NCI-H2107 treated with DMSO at 0.1 percent for 48 hours (cell line): ENCODE data around the gene RSRC1.
"Not testable (repeated sequence)": the region's sequence is repeated elsewhere in the genome, so short reads cannot be mapped to it uniquely, and the experiment has no call there.

ENCODE experiments used
- DNase-seq: peaks from one replicate; lab custom pipeline; 2025; ENCODE audit not compliant: unreplicated experiment; lab: John Stamatoyannopoulos, UW

The RSRC1 gene

DNA sequence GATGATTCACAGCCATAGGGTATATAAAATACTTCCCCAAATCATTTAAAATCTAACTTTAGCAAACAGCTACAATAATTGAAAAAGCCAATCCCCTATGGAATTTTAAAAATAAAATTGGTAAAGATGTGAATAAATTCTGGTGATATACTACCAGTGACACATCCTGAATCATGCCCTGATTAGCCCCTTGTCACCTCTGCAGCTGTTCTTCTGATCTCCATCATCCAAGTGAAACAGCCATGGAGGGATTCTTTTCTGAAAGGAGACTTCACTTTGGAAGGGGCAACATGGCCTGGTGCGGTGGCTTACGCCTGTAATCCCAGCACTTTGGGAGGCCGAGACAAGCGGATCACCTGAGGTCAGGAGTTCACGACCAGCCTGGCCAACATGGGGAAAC lies 345.5 kb downstream of the RSRC1 start:
- DNase-seq: no peak

DNA sequence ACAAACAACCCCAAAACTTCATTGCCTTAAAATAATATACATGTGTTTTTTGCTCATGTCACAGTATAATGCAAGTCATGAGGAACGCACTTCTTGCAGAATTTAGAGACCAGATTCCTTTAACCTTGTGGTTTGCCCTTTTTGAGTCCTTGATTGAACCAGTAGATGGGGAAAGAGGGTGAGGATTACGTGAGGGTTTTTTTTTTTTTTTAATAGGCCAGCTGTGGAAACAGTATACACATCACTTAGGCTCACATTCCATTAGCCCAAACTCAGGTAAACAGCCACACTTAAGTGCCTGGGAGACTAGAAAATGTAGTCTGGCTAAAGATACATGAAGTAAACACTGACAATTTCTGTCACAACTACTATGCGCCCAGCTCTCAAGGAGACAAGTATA lies 346.2 kb downstream of the RSRC1 start:
- peak; percentile 67 for DNase-seq

DNA sequence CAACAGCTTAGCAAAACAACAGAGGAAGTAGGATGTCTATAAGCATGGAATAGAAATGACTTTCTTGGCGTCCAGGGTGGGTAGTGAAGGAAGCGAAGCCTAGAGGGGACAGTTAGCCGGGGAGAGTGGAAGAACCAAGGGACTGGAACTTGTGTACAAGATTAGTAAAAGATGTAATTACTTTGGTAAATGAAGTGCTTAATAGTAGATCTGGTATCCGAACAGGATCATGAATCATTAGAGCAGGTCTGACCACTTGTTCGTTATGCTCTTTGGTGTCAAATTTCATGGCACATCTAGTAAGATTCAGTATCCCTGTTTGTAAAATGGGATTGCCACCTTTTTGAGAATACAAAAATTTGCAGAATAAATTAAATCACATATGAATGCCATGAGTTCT lies 348.6 kb downstream of the RSRC1 start:
- peak; percentile 54 for DNase-seq

DNA sequence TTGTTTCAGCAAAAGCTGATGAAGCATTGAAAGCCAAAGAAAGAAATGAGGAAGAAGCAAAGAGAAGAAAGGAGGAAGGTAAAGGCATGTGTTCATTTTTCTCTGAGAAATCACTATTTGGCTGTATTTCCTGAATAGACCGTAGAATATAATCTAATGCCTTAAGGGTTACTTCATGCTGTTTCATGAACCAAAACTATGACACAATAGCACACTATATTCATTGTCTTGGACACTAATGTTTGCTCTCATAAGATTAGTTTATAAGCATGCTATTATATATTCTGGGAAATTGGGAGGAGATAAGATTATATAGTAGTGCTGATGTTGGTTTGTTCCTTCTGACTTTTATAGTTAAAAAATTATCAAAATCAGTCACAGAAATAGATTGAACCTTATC lies 351.0 kb downstream of the RSRC1 start:
- no peak for DNase-seq

DNA sequence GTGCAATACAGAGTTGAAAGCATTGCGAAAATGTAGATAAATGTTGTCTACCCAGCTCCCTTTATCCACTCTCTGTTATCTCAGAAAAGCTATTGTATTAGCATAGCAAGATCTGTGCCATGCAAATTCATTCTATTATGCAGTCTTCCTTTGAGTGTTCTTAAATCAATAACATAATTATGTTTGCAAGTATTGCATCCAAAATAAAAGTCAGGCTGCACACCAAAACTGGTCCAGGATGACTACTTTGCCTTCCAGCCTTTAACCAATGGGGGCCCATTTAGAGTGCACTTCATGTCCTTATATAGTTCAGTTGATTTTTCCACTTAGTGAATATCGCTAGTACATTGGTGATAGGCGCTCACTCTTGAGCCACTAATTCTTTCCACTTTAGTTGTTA lies 353.7 kb downstream of the RSRC1 start:
- DNase-seq: peak; percentile 47

DNA sequence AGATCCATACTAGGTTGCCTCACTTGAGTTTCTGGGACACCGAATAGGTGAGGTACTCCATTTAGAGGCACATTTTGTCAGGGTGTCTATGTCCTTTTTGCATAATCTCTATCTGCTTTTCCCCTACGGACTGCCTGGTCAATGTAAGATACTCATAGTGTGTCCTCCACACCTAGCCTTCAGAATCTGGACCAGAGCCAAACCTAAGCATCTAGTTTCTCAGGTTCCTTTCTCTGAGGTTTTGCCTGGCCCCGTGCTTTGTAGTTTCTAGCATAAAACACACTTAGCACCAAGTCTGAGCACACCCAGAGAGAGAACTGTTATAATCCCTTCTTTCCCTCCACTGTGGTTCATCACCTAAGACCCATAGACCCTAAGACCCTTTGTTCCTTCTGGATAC lies 355.2 kb downstream of the RSRC1 start:
- peak; percentile 39 for DNase-seq

DNA sequence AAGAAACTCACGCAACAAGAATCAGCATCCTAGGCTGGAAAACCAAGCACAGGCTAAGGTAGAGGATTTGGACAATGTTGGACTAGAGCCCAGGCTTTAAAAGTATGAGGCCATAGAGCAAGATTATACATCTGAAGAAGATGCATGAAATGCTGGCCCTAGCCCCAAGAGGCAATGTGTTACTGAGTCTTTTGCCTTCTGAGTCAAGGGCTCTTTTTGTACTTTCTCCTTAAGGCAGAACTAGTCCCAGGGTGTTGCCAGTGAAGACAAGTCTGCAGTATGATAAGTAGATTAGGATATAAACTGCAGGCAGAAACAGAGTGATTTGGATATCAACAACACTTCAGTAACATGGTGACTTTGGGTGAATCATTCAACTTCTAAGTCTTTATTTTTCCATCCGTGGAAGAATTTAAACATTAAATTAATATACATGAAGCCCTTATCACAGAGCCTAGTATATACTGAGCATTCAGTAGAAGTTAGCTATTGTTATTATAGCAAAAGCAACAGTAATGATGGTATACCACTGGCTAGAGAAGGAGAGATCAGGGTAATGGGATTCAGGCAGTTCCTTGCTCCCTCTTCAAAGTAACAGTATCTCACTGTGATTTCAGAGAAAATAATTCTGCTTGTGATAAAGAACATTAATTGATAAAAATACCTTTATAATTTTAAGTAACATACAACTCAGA lies 361.2 kb downstream of the RSRC1 start:
- DNase-seq: no peak

DNA sequence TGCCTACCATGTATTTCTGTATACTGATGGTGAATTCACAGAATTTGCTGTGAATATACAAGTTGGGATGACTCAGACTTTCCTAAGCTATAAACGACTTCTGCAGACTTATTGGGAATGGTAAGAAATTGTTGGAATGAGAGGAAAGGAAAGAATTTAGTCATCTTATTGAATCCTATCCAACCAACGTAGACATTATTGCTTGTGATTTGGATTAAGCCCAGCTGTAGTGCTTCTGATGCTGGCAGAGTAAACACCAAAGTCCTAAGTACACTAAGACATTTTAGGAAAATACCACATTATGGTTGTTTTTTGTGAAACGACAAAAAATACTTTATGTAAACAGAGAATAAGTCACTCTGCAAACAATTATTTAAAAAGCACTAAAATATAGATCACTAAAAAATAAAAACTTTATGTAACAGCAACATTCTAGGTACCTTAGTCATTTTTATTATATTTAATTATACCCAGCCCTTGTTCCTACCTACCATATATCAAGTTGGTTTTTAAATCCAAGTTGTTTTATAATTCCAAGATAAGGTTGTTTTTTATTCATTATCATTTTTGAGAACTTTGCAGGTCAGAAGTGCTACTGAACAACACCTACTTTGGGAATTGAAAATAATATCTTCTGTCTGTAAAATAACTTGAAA lies 361.9 kb downstream of the RSRC1 start:
- no peak for DNase-seq

DNA sequence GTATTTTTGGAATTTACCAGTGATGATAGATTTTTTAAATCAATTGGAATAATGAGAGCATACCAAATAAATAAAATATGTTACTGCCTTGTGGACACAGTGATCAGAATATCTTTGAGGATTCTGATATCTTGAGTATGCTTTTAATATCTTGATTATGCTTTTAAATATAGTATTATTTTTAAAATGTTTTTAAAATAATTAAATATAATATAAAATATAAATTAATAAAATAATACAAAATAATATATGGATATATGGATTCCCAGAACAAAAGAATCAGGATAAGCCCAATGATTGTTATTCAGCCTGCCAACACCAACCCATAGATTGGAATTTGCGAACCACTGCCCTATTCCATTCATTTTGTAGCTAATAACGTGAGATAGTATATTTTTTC lies 369.2 kb downstream of the RSRC1 start:
- DNase-seq: no peak

DNA sequence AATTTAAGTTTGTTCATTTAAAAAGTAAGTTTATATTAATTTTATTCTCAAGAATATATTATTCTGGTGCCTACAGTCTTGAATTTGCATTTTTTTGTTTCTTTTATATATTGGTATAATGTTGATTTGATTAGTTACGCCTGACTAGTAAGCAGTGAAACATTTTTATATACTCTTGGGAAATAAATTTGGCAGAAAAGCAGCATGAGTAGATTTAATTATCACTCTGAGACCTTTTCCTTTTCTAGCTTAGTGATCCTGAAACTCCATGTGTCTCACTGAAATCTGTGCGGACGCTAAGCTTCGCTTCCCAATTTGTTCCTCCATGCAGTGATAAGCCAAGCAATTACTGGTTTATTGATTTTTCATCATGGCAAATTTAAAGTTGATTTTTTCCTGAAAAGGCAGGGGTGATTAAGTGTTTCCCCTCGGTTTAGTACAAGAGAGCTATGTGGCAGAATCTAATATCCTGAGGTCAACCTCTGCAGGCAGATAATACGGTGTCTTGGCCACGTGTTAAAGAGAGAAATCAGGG lies 373.9 kb downstream of the RSRC1 start:
- no peak for DNase-seq

DNA sequence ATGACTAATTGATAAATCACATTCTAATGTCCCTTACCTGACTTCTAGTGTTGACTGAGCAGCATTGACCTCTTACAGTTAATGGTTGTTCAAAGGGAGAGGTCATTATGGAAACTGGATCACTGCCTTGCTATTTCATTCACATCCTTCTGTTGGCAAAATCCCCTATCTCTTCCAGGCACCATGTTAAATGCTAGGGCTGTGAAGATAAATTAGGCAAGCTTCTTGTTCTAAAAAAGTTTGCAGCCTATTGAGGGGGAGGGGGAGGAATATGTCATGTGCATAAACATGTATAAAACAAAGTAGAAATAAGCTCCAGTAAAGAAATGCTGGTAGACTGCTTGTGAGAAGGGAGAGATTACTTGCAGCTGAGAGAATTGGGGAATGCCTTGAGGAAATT lies 376.3 kb downstream of the RSRC1 start:
- DNase-seq: no peak

DNA sequence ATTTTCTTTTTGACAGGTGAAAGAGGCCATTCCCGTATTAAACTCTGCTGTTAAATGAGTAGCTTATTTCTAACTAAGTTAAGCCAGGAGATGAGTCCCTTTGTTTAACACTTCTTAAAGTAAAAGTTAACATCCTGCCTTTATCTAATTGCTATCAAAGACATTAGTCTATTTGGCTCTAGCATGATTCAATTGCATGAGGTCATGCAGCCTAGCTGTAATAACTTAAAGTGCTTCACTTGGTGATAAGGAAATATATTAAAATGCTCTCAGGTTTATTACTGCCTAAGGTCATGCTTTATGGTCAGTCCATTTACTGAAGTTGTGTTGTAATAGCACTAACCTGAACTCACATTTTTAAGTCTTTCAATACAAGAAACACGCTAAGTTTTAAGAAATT lies 378.8 kb downstream of the RSRC1 start:
- no peak for DNase-seq

DNA sequence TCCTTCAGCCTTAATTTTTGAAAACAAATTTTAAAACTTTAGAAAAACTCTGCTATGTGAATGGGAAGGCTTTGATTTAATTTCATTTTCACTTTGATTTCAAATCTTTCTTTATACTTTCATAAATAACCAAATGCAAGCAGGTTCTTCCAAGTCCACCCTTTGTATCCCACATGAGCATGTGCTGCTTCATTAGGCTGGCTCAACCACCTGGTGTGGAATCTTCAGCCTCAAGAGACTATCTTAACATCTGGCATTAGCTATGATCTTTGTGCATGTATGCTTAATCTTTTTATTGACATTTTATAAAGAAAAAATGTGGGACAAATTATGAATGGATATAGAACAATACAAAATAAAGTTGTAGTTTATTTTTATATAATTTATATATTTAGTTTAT lies 379.3 kb downstream of the RSRC1 start:
- DNase-seq: no peak

DNA sequence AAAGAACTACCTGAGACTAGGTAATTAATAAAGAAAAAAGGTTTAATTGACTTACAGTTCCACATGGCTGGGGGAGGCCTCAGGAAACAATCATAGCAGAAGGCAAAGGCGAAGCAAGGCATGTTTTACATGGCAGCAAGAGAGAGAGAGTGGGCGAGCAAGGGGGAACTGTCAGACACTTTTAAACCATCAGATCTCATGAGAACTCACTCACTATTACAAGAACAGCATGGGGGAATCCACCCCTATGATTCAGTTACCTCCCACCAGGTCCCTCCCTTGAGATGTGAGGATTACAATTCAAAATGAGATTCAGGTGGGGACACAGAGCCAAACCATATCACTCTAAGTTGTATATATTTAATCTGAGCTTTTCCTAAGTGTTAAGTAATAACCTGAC lies 382.1 kb downstream of the RSRC1 start:
- DNase-seq: no peak

DNA sequence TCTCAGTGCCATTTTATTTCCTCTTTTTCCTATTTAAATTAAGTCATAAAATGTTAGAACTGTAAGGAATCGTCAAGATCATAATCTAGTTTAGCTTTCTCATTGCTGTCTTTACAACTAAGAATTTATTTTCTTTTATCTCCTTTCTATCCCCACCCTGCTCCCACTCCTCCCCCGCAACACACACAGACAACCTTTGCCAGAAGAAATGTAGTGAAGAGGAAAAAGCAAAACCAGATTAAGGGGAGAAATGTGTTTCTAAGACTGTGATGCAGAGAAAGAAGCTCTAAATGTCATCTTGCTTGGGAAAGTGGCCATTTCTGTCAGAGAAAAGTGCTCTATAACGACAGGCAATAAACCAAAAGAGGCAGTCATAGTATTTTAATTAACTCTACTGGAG lies 382.8 kb downstream of the RSRC1 start:
- no peak for DNase-seq

DNA sequence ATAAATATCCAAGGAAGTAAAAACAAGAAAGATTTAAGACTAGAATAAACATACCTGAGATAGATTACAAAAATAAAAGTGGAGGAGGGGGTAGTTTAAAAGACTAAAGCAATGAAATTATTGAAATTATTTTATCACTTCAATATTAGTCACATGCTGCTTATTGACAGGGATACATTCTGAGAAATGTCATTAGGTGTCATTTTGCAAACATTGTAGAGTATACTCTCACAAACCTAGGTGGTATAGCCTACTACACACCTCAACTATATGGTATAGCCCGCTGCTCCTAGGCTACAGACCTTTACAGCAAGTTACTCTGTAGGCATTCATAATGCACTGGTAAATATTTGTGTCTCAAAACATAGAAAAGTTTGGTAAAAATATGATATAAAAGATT lies 384.0 kb downstream of the RSRC1 start:
- no peak for DNase-seq

DNA sequence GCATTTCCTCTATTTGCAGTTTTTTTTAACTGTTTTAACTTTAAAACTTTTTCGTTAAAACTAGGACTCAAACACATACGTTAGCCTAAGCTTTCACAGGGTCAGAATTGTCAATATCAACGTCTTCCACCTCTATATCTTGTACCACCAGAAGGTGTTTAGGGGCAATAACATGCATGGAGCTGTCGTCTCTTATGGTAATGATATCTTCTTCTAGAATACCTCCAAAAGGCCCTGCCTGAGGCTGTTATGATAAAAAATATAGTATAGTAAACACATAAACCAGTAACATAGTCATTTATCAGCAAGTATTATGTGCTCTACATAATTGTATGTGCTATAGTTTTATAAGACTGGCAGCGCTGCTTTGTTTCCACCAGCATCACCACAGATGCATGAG lies 384.8 kb downstream of the RSRC1 start:
- DNase-seq: no peak

DNA sequence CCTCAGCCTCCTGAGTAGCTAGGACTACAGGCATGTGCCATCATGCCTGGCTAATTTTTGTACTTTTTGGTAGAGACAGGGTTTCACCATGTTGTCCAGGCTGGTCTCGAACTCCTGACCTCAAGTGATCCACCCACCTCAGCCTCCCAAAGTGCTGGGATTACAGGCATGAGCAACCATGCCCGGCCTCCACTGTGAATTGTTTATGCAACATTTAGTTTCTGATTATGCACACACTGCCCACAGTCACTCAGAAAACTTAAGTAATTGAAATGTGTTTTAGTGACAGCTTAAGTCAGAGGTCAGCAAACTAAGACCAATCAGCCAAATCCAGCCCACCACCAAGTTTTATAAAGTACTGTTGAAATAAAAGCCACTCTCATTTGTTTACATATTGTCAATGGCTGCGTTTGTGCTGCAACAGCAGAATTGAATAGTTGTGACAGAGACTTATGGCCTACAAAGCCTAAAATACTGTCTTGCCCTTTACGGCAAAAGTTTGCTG lies 385.6 kb downstream of the RSRC1 start:
- not testable (repeated sequence) for DNase-seq

DNA sequence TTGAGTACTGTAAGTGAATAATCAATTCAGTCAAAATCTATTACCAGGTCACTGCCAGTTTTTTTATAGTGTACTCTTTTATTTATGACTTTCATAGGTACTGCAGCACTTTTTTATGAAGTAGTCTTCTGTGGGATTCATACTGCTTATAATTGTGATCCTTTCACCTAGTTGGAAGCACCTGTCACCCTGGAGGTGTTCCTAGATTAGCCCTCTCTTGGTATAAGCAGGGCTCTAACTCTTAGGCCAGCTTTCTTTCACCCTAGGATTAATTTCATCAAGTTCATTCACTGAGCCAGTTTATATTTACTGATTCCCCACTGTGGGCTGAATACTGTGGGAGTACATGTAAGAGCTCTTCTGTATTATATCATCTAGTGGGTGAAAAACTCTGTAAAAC lies 395.2 kb downstream of the RSRC1 start:
- no peak for DNase-seq

DNA sequence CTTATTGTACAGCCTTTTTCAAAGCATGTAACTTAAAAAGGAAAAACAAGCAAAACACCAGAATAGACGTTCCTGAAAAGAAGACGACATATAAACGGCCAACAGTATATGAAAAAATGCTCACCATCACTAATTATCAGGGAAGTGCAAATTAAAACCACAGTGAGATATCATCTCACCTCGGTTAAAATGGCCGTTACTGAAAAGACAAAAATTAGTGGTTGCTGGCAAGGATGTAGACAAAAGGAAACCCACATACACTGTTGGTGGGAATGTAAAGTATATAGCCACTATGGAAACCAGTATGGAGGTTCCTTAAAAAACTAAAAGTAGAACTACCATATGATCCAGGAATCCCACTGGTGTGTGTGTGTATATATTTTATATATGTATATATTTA lies 396.6 kb downstream of the RSRC1 start:
- DNase-seq: no peak

DNA sequence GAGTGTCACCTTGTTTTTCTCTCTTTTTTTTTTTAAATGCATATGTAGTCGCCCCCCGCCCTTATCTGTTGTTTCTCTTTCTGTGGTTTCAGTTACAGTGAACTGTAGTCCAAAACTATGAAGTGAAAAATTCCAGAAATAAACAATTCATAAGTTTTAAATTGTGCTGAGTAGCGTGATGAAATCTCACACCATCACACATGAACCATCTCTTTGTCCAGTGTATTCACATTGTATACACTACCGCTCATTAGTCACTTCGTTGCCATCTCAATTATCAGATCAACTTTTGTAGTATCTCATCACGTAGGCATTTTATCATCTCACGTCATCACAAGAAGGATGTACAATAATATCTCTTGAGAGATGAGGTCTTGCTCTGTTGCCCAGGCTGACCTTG lies 398.6 kb downstream of the RSRC1 start:
- no peak for DNase-seq

DNA sequence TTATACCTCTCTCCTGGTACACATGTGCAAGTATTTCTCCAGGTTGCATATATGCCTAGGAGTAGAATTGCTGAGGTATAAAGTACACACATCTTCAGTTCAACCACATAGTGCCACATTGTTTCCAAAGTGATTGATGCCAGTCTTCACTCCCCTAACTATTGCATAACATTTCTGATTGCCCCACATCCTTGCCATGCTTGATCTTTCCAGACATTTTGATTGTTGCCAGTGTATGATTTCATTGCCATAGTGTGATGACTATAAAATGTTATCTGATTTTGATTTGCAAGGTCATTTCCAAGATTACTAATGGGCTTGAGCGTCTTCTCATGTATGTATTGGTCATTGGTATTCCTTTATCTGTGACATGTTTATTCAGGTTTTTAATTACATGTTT lies 400.0 kb downstream of the RSRC1 start:
- DNase-seq: no peak

DNA sequence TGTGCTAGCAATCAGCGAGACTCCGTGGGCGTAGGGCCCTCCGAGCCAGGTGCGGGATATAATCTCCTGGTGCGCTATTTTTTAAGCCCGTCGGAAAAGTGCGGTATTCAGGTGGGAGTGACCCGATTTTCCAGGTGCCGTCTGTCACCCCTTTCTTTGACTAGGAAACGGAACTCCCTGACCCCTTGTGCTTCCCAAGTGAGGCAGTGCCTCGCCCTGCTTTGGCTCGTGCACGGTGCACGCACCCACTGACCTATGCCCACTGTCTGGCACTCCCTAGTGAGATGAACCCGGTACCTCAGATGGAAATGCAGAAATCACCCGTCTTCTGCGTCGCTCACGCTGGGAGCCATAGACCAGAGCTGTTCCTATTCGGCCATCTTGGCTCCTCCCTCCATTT lies 406.8 kb downstream of the RSRC1 start:
- not testable (repeated sequence) for DNase-seq
